Mucosa of descending colon (tissue), 3 donors: ENCODE measurements around the gene NTNG1. TPM values are rescaled to one million over a fixed set of nuclear protein-coding genes. Genes with fewer than 3 reads are reported as not detected.

Experiments used
- ATAC-seq: fragments of 200-7000 bp; cut with Tn5 transposase; one replicate; pipeline ENCODE4 v1.9.1; 2020; ENCODE audit warnings: mild to moderate bottlenecking, moderate library complexity
- DNase-seq, 3 donors: peaks; one replicate each; pipeline ENCODE4 v3.0.0-alpha.2; 2020
- H3K36me3 ChIP-seq: fragments of 200-600 bp; one replicate; pipeline ENCODE4 v1.8.0; 2021; ENCODE audit warnings: low read depth, mild to moderate bottlenecking
- H3K4me1 ChIP-seq: fragments of 200-600 bp; one replicate; pipeline ENCODE4 v1.8.0; 2021; ENCODE audit warnings: low read depth, mild to moderate bottlenecking
- H3K4me3 ChIP-seq: fragments of 200-600 bp; one replicate; pipeline ENCODE4 v1.8.0; 2021; ENCODE audit warnings: mild to moderate bottlenecking
- H3K9me3 ChIP-seq: fragments of 200-600 bp; one replicate; pipeline ENCODE4 v1.8.0; 2021; ENCODE audit warnings: mild to moderate bottlenecking
- intact Hi-C, 2 donors: fragments of 100-400 bp; cut with DNase I in 1 of 2; cut with micrococcal nuclease in 1 of 2; formaldehyde crosslinking; loops; one replicate each; pipeline versions ENCODE4 v1.11.0 to v1.11.1; 2022; cut with DNase I, micrococcal nuclease
- total RNA-seq, 3 donors: library from RNA; stranded (reverse); fragmentation: NEBNext Ultra II Directional in 2 of 3; extraction: Animal tissue kit (Norgen Biotek cat#: 25700) in 2 of 3; gene quantifications; one replicate each; pipeline versions ENCODE4 v1.2.1 to v1.2.4, GENCODE V29; 2021 to 2023
- TF ChIP-seq, protein P1 (sequence below): fragments of 200-600 bp; IDR thresholded peaks from one replicate; pipeline ENCODE4 v1.8.0; 2022; ENCODE audit warnings: antibody characterized with exemption, mild to moderate bottlenecking
- donor health status: DM: no; HTN: no; CAD: no; lungs with moderate emphysema.
- donor health status: DM: no; HTN: no; CAD: no.
- donor health status: DM: no; HTN: yes; CAD: no.

NTNG1 gene
- total RNA-seq, 3 donors from 2014 or later = 0.23 to 2.5 (median 1.3) TPM

DNA sequence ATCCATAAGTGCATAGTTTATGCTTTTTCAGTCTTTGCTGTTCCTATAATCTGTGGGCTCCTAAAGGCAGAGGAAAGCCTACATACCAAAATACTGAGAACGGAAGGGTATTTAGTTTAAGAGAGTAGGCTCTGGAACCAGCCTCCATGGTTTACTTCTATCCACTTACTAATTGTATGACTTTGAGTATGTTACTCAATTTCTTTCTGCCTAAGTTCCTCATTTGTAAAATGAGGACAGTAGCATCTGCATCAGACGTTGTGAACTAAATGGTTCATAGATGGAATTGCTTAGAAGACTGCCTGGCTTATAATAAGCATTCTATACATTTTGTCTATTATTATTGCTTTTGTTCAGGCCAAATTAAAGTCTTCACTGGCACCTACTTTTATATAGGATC, 111.0 kb downstream of the NTNG1 start:
- no peaks in the 10 kb centered on the region for H3K36me3 ChIP-seq
- no peaks in the 10 kb centered on the region for H3K4me1 ChIP-seq
- H3K4me3 ChIP-seq = no peak overlapping the region
- TF ChIP-seq, protein P1, sequence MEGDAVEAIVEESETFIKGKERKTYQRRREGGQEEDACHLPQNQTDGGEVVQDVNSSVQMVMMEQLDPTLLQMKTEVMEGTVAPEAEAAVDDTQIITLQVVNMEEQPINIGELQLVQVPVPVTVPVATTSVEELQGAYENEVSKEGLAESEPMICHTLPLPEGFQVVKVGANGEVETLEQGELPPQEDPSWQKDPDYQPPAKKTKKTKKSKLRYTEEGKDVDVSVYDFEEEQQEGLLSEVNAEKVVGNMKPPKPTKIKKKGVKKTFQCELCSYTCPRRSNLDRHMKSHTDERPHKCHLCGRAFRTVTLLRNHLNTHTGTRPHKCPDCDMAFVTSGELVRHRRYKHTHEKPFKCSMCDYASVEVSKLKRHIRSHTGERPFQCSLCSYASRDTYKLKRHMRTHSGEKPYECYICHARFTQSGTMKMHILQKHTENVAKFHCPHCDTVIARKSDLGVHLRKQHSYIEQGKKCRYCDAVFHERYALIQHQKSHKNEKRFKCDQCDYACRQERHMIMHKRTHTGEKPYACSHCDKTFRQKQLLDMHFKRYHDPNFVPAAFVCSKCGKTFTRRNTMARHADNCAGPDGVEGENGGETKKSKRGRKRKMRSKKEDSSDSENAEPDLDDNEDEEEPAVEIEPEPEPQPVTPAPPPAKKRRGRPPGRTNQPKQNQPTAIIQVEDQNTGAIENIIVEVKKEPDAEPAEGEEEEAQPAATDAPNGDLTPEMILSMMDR = no peak
- ATAC-seq (no peak), DNase-seq (no peak)
- intact Hi-C loops = no loop called here
- no peaks in the 10 kb centered on the region for H3K9me3 ChIP-seq

DNA sequence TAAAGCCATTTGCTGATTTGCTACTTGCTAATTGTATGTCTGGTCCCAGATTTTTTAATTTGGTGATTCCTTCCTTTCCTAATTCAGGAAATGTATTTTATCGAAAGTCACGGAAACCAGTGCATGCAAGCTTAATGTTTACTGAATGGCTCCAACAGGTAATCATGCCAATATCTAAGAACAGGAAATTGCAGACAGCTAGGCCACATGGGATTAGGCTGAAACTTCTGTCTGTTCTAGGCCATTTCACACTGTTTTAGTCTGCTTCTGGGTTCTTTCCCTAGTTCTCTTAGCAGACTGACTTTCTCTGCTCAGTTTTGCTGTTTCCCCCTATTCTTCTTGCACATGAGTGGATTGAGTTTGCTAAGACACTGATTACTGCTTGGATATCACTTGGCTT, 111.4 kb downstream of the NTNG1 start:
- ATAC-seq = no peak
- no peak for DNase-seq
- Histone ChIP-seq H3K4me3 (no peak overlapping the region), H3K36me3 (no peaks in the 10 kb centered on the region), H3K4me1 (no peaks in the 10 kb centered on the region), H3K9me3 (no peaks in the 10 kb centered on the region)
- intact Hi-C loops = no loop called here
- TF ChIP-seq, protein P1 = no peak

DNA sequence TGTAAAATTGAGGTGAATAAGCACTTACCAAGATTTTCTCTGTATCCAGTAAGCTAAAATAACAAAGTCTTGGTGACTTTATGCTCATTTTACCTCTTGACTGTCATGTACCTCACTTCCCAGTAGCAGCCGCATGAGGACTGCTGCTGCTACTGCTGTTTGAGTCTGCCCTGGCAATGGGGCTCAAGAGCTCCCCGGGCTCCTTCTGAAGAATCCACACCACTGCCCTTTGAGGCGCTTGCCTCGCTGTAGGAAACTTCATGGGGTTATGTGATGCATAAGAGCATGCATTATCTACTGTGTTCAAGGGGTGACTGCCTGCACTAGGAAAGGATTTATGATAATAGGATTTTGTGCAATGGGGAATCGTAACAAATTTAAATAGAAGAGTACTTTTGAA, 113.5 kb downstream of the NTNG1 start:
- ATAC-seq = no peak
- DNase-seq = no peak
- Histone ChIP-seq H3K4me3 (no peak overlapping the region), H3K9me3 (no peaks in the 10 kb centered on the region), H3K4me1 (no peaks in the 10 kb centered on the region), H3K36me3 (no peaks in the 10 kb centered on the region)
- intact Hi-C loops = no loop called here
- TF ChIP-seq, protein P1 = no peak

GRCh38 chr1:107255469-107255868, 114.6 kb downstream of the NTNG1 start:
- intact Hi-C loops = no loop called here
- TF ChIP-seq, protein P1 = no peak
- no peak overlapping the region for H3K4me3 ChIP-seq
- H3K4me1 ChIP-seq = no peaks in the 10 kb centered on the region
- H3K9me3 ChIP-seq = no peaks in the 10 kb centered on the region
- H3K36me3 ChIP-seq = no peaks in the 10 kb centered on the region
- DNase-seq (no peak), ATAC-seq (no peak)

- no peaks in the 10 kb centered on the region for H3K36me3 ChIP-seq
- no peaks in the 10 kb centered on the region for H3K9me3 ChIP-seq
- DNase-seq = no peak
- H3K4me3 ChIP-seq = no peak overlapping the region
- TF ChIP-seq, protein P1 = no peak
- H3K4me1 ChIP-seq = no peaks in the 10 kb centered on the region
- intact Hi-C loops = no loop called here
- no peak for ATAC-seq
Observed at GRCh38 chr1:107262467-107263286, 121.8 kb downstream of the NTNG1 start.
